ENCODE measurements around the gene ADH7.

Gene ADH7

DNA sequence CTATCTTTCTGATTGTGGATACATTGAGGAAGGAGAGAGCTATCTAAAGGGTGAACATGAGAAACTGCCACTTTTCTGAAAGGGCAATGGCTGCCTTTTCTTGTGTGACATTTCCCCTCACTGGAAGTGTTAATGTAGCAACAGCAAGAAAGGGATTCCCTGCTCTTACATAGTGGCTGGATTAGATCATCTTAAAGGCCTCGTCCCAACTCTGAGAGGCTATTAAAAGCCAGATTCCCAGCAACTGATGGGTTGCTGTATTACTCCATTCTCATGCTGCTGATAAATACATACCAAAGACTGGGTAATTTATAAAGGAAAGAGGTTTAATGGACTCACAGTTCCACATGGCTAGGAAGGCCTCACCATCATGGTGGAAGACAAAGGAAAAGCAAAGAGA lies 33.7 kb upstream of the ADH7 start:
- H3K4me3 ChIP-seq (ENCODE audit: low read depth, low read length), result no peak overlapping the region
- DNase-seq (ENCODE audit: low read depth), result no peak
- no peak for TF ChIP-seq MYC (IDR thresholded peaks at IDR 0.05; ENCODE audit: low read depth, low read length)
- TF ChIP-seq, protein P1, sequence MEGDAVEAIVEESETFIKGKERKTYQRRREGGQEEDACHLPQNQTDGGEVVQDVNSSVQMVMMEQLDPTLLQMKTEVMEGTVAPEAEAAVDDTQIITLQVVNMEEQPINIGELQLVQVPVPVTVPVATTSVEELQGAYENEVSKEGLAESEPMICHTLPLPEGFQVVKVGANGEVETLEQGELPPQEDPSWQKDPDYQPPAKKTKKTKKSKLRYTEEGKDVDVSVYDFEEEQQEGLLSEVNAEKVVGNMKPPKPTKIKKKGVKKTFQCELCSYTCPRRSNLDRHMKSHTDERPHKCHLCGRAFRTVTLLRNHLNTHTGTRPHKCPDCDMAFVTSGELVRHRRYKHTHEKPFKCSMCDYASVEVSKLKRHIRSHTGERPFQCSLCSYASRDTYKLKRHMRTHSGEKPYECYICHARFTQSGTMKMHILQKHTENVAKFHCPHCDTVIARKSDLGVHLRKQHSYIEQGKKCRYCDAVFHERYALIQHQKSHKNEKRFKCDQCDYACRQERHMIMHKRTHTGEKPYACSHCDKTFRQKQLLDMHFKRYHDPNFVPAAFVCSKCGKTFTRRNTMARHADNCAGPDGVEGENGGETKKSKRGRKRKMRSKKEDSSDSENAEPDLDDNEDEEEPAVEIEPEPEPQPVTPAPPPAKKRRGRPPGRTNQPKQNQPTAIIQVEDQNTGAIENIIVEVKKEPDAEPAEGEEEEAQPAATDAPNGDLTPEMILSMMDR (IDR thresholded peaks at IDR 0.05; ENCODE audit: low read depth, low read length), result no peak
- TF ChIP-seq POLR2A (IDR thresholded peaks at IDR 0.05; ENCODE audit: extremely low read depth, insufficient read length), result no peak
- TF ChIP-seq, protein P2, sequence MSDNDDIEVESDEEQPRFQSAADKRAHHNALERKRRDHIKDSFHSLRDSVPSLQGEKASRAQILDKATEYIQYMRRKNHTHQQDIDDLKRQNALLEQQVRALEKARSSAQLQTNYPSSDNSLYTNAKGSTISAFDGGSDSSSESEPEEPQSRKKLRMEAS (IDR thresholded peaks at IDR 0.05; ENCODE audit: low read depth, low read length), result no peak

DNA sequence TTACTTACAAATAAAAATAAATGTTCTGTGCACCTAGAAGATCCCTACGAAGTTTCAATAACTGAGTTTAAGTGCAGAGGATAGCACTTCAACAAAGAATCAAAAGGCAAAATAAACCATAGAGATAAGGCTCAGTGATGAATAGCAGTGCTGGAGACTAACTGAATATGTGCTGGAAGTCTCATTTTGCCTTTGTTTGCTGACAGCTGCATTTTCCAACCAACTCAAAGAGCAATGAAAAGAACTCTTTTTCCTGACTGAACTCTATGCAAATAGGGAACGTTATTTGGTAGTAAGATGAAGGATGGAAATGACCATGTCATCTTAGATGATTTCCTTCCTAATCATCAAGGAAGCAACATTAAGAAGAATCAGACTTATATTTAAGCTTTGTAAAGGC lies 32.7 kb upstream of the ADH7 start:
- TF ChIP-seq, protein P1 (IDR thresholded peaks at IDR 0.05; ENCODE audit: low read depth, low read length), result no peak
- no peak for TF ChIP-seq MYC (IDR thresholded peaks at IDR 0.05; ENCODE audit: low read depth, low read length)
- no peak for TF ChIP-seq POLR2A (IDR thresholded peaks at IDR 0.05; ENCODE audit: extremely low read depth, insufficient read length)
- TF ChIP-seq, protein P2 (IDR thresholded peaks at IDR 0.05; ENCODE audit: low read depth, low read length), result no peak

DNA sequence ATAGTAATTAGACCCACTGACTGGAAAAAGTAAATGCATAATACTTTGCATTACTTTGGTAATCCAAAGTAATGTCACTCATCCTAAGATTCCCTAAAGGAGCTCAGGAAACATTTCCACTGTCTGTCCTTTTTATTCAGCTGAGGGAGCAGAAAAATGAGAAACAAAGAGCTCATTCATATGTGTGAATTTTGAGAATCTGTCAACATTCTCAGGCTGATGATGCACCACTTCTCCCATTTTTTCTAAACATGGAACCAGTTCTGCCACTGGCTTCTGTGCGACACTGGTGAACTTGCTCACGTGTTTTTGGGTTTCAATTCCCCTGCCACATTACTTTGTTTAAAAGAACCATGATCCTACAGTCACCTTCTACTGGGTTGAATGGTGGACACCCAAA lies 28.4 kb upstream of the ADH7 start:
- TF ChIP-seq MYC (IDR thresholded peaks at IDR 0.05; ENCODE audit: low read depth, low read length), result no peak
- no peak for DNase-seq (ENCODE audit: low read depth)
- H3K4me3 ChIP-seq (ENCODE audit: low read depth, low read length), result no peak overlapping the region

More for the DNA sequence above, 32.7 kb upstream of the ADH7 start:
- H3K4me3 ChIP-seq (ENCODE audit: low read depth, low read length), result no peak overlapping the region
- no peak for DNase-seq (ENCODE audit: low read depth)

DNA sequence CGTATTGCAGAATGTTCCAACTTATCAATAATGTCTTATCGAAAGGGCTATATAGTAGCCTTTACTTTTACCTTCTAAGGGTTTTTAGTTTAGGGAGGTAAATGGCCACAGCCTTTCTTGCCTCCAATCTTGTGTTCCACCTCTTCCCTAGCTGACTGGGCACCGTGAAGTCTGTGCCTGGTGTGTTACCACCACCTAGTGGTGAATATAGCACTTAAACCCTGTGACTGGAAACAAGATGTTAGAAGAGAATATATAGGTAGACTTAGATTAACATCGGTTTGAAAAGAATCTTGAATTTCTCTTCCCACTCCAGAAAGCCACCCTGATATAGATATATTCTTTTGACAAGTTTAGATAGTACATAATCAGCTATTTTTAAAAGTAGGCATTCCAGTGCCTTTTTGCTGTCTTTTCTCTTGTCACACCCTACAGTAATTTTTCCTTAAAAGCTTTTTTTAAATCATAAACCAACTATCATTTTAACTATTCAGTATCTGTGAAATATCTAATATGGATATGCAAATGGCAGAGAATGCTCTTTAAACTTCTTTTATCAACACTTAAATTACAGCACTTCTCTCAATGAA lies 27.8 kb upstream of the ADH7 start:
- TF ChIP-seq, protein P1 (IDR thresholded peaks at IDR 0.05; ENCODE audit: low read depth, low read length), result peak; percentile 50
- no peak for TF ChIP-seq POLR2A (IDR thresholded peaks at IDR 0.05; ENCODE audit: extremely low read depth, insufficient read length)
- TF ChIP-seq, protein P2 (IDR thresholded peaks at IDR 0.05; ENCODE audit: low read depth, low read length), result no peak
- peak; percentile 64 for DNase-seq (ENCODE audit: low read depth)

DNA sequence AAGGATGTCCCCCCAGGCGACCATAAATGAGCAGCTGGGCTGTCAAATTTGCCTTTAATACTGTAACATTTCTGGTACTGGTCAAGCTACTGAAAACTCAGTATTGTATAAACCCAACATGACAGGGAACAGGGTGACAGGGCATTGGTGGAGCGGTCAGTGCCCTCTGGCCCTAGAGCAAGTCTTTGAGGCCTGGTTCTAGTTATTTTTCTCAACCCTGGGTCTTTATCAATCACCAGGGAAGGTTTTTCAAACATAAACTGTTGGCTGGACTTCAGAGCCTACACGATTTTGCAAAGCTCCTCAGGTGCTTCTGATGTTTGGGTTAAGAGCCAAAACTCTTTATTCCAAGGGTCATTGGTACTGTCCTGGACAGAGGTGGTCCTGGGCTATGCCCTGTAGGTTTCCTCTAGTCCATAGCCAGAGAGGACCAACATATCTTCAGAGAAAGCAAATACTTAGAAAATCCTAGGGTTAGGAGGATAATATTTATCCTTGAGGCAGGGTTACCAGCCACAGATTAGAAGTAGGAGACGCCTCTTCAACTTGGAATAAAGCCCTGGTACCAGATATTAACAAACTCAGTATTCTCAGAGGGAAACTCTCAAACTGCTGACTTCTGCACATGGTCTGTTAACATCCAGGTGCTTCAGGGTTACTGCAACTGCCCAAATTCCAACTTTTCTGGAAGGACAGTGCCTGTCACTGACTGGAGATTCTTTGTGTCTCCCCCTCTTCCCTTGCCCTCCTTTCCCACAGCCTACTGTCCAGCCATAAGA lies 26.7 kb upstream of the ADH7 start:
- TF ChIP-seq, protein P1 (IDR thresholded peaks at IDR 0.05; ENCODE audit: low read depth, low read length), result no peak
- TF ChIP-seq, protein P2 (IDR thresholded peaks at IDR 0.05; ENCODE audit: low read depth, low read length), result no peak
- no peak for TF ChIP-seq MYC (IDR thresholded peaks at IDR 0.05; ENCODE audit: low read depth, low read length)
- no peak for TF ChIP-seq POLR2A (IDR thresholded peaks at IDR 0.05; ENCODE audit: extremely low read depth, insufficient read length)
- DNase-seq (ENCODE audit: low read depth), result no peak
- H3K4me3 ChIP-seq (ENCODE audit: low read depth, low read length), result no peak overlapping the region

More for the DNA sequence above, 27.8 kb upstream of the ADH7 start:
- no peak overlapping the region for H3K4me3 ChIP-seq (ENCODE audit: low read depth, low read length)

DNA sequence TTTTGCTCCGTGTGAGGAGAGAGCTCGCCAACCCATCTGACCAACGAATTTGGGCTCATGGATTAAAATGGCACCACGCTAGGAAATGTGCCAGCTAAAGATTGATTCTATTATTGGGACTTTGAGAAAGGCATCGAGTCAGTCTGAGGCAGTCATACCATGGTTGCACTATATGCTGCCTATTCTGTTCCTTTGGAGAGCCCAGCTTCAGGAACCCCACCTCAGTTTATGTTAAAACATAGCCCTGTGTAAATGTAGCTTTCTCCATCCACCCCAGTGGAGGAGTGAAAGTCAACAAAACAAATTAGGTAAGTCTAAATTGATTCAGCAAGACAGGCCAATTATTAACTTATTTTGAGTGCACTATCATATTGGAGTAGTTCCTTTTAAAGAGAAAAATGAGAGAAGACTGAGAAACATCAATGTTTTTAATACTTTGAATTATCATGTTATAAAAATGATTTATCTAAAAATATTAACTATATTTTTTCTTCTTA lies 24.5 kb upstream of the ADH7 start:
- no peak for TF ChIP-seq POLR2A (IDR thresholded peaks at IDR 0.05; ENCODE audit: extremely low read depth, insufficient read length)
- TF ChIP-seq, protein P1 (IDR thresholded peaks at IDR 0.05; ENCODE audit: low read depth, low read length), result no peak
- TF ChIP-seq, protein P2 (IDR thresholded peaks at IDR 0.05; ENCODE audit: low read depth, low read length), result no peak
- TF ChIP-seq MYC (IDR thresholded peaks at IDR 0.05; ENCODE audit: low read depth, low read length), result no peak
- DNase-seq (ENCODE audit: low read depth), result no peak
- no peak overlapping the region for H3K4me3 ChIP-seq (ENCODE audit: low read depth, low read length)

Measured in NB4 (cell line).